ENCODE measurements around the gene TRAPPC3. TPM values are rescaled to one million over a fixed set of nuclear protein-coding genes. Genes with fewer than 3 reads are reported as not detected.

Gene TRAPPC3
- total RNA-seq, 1 donor from 2014 or later: 52.1 TPM

DNA sequence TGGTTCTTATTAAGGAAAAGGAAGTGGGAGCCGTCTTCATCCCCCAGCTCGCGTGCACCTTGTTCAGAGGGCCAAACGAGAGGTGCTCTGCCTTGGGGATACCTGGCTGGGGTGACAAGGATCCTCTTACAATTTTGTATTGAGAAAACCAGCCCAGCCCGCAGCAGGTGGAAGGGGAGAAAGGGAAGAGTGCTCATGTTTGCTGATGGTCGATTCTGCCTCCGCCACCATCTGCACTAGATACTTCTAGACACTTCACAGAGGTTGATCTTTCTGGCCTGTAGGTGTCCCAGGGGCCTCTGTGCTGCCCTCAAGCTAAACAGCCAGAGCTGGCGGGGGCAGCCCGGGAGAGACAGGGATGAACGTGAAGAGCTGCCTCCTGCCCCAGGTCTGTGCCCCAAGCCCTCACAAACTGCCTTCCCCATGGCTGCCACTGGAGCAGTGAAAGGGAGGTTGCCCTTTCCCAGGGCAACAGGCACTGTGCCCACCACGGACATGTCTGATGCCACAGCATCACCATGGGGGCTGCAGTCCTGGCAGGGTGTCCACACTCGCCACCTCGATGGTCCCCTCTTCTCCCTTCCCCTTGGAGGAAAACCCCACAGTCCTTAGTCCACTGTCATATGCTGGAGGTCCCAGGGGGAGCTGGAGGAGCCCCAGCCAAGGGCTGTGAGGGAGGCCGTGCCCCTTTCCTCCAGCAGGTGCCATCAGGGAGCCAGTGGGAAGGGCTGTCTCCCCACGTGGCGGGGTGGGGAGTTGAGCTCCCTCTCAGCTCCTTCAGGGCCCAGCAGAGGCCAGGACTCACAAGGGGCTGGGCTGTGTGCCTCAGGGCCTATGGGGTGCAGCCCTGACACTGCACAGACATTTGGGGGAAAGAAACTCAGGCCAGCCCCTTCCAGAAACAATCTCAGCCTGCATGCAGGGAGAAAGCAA, 52.5 kb downstream of the TRAPPC3 start:
- H3K9me3 ChIP-seq: no peaks in the 10 kb centered on the region
- H3K4me3 ChIP-seq: no peak overlapping the region
- peaks cover 0 to 38% of the 10 kb centered on the region in 2 donors for H3K36me3 ChIP-seq
- DNase-seq (ENCODE audit: extremely low spot score in 2 of 2): no peak
- H3K27ac ChIP-seq: no peak overlapping the region
- H3K27me3 ChIP-seq: no peaks in the 10 kb centered on the region
- intact Hi-C loops (cut with DNase I): loop anchor here (5.0 kb wide), 2 partner anchors 36 to 196 kb away; no protein-coding TSS in a partner anchor
- no peak for TF ChIP-seq POLR2A (IDR thresholded peaks at IDR 0.05)
- TF ChIP-seq, protein P1, sequence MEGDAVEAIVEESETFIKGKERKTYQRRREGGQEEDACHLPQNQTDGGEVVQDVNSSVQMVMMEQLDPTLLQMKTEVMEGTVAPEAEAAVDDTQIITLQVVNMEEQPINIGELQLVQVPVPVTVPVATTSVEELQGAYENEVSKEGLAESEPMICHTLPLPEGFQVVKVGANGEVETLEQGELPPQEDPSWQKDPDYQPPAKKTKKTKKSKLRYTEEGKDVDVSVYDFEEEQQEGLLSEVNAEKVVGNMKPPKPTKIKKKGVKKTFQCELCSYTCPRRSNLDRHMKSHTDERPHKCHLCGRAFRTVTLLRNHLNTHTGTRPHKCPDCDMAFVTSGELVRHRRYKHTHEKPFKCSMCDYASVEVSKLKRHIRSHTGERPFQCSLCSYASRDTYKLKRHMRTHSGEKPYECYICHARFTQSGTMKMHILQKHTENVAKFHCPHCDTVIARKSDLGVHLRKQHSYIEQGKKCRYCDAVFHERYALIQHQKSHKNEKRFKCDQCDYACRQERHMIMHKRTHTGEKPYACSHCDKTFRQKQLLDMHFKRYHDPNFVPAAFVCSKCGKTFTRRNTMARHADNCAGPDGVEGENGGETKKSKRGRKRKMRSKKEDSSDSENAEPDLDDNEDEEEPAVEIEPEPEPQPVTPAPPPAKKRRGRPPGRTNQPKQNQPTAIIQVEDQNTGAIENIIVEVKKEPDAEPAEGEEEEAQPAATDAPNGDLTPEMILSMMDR (IDR thresholded peaks at IDR 0.05): no peak
- no peak for TF ChIP-seq POLR2AphosphoS5 (IDR thresholded peaks at IDR 0.05; ENCODE audit: insufficient read depth in 1 of 2, low read depth in 1 of 2)
- peaks cover 9% of the 10 kb centered on the region for H3K4me1 ChIP-seq

DNA sequence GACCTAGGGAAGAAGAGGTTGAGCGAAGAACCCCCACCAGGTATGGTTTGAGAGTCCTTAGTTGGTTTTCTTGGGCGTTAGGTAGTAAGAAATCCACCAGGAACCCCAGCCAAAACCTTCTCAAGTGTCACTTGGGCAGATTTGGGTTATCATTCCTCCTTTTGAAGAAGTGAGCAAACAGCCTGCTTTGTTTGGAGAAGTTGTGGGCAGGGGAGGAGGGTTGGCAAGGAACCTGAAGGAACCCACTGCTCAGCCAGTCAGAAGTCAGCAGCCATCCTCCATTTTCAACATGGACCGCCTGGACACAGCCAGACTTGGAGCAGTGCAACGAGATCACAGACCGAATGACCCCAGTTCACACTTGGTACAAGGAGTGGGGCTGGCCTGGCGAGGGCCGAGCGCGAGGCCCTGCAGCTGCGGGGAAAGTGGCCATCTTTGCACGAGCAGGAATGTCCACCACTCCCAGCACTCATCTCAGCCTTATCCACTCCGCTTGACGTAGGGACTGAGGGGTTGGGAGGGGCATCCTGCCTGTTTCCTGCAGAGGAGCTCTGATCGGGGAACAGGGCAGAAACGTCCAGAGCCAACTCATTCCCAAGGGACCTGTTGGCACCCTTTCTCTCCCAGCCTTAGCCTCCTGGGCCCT, 53.4 kb downstream of the TRAPPC3 start:
- H3K9me3 ChIP-seq: no peaks in the 10 kb centered on the region
- peaks cover 12% of the 10 kb centered on the region for H3K4me1 ChIP-seq
- no peak overlapping the region for H3K4me3 ChIP-seq
- peaks cover 0 to 44% of the 10 kb centered on the region in 2 donors for H3K36me3 ChIP-seq
- intact Hi-C loops (cut with DNase I): loop anchor here (5.0 kb wide), 2 partner anchors 36 to 196 kb away; no protein-coding TSS in a partner anchor
- TF ChIP-seq POLR2AphosphoS5 (IDR thresholded peaks at IDR 0.05; ENCODE audit: insufficient read depth in 1 of 2, low read depth in 1 of 2) (no peak), POLR2A (IDR thresholded peaks at IDR 0.05) (no peak)
- TF ChIP-seq, protein P1 (IDR thresholded peaks at IDR 0.05): no peak
- no peak for DNase-seq (ENCODE audit: extremely low spot score in 2 of 2)
- no peak overlapping the region for H3K27ac ChIP-seq
- H3K27me3 ChIP-seq: no peaks in the 10 kb centered on the region

GRCh38 chr1:36094621-36095061, 54.6 kb downstream of the TRAPPC3 start:
- Histone ChIP-seq H3K4me1 (peaks cover 16% of the 10 kb centered on the region), H3K27ac (peak overlapping the region; percentile 21), H3K9me3 (no peaks in the 10 kb centered on the region), H3K36me3 (peaks cover 0 to 44% of the 10 kb centered on the region in 2 donors), H3K27me3 (no peaks in the 10 kb centered on the region), H3K4me3 (no peak overlapping the region)
- DNase-seq (ENCODE audit: extremely low spot score in 2 of 2): no peak
- TF ChIP-seq, protein P1 (IDR thresholded peaks at IDR 0.05): no peak
- TF ChIP-seq POLR2AphosphoS5 (IDR thresholded peaks at IDR 0.05; ENCODE audit: insufficient read depth in 1 of 2, low read depth in 1 of 2): no peak
- intact Hi-C loops (cut with DNase I): loop anchor here (5.0 kb wide), 2 partner anchors 38 to 198 kb away; no protein-coding TSS in a partner anchor

DNA sequence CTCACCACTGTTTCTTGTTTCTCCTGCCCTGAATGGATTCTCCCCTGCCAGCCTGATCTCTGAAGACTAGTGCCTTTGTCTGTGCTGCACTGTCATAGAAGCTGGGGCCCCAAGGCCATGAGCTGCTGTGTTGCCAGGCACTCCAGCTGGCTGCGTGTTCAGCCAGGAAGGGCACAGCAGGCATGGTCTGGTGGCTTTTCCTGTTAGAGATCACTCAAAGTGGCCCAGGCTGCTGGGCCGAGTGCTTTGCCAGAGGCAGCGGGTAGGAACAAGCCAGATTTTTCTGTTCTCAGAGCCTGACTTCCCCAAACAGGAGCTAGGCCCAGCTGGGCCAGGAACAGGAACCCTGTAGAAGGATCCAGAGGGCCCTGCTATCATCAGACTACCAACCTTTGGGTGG, 55.4 kb downstream of the TRAPPC3 start:
- H3K27ac ChIP-seq: no peak overlapping the region

More for the DNA sequence above, 55.4 kb downstream of the TRAPPC3 start:
- no peak for DNase-seq (ENCODE audit: extremely low spot score in 2 of 2)
- Histone ChIP-seq H3K9me3 (no peaks in the 10 kb centered on the region), H3K27me3 (no peaks in the 10 kb centered on the region), H3K36me3 (peaks cover 0 to 44% of the 10 kb centered on the region in 2 donors), H3K4me1 (peaks cover 20% of the 10 kb centered on the region), H3K4me3 (no peak overlapping the region)
- intact Hi-C loops (cut with DNase I): no loop called here
- TF ChIP-seq, protein P1 (IDR thresholded peaks at IDR 0.05): no peak
- TF ChIP-seq POLR2AphosphoS5 (IDR thresholded peaks at IDR 0.05; ENCODE audit: insufficient read depth in 1 of 2, low read depth in 1 of 2): no peak
- no peak for TF ChIP-seq POLR2A (IDR thresholded peaks at IDR 0.05)

All from vagina (tissue), 2 donors.